Myocyte (in vitro differentiated cells): Measurements from ENCODE around the gene PGBD4. TPM values are rescaled to one million over a fixed set of nuclear protein-coding genes. Genes with fewer than 3 reads are reported as not detected.

ENCODE experiments used
- DNase-seq: peaks from one replicate; pipeline ENCODE4 v3.0.0-alpha.2; 2012; ENCODE audit warnings: low read depth
- polyA plus RNA-seq: library from polyadenylated mRNA; unstranded; fragments of >200 nt; gene quantifications from one replicate; pipeline ENCODE4 v1.2.1, GENCODE V29; 2012; ENCODE audit warnings: missing spikeins
- total RNA-seq: library from RNA; depleted of rRNA; stranded (reverse); fragments of >200 nt; gene quantifications from 2 replicates; pipeline ENCODE4 v1.2.3, GENCODE V29; 2014

PGBD4 gene
- 3.5 and 3.6 TPM in 2 replicates for total RNA-seq
- 1.8 TPM for polyA plus RNA-seq

DNA sequence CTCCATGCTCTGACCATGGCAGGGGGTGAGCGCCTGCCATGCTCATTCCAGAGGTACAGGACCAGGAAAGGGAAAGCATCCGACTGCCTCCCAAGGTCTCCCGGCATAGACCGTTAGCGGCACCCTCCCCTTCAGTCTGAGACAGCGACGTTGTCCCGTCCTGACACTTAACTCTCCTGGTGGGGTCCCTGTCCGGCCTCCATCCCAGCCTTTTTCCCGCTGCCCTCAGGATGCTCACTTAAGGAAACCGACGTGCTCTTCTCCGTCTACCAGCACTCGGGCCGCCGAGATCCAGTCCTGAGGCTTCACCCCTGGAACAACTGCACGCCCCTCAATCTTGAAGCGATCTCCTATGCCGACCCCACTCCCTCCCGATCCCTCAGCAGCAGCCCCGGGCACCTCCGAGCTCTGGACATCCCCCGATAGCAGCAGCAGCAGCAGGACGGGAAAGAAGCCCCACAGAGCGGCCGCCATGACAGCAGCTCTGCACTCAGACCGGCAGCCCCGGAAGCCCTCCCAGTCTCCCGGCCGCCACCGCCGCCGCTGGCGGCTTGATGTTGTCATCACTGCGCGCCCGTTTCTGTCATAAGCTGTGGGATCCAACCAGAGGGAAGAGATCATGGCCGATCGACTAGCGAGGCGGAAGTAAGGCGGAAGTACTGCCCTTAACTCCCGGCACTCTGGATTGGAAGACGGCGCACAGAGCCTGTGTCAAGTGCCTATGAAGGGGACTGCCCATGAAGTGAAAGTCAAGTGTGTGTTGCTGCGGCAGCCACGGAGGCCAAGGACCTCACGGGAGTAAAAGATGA lies at the start of gene PGBD4, which contains the start of gene EMC7:
Gene PGBD4, plus strand, starts transcription at position 718 of the 809 bp plus-strand sequence. CDS start 449 bp downstream, outside the sequence.
Gene EMC7, minus strand, starts transcription at position 497 of the 809 bp plus-strand sequence. Its CDS starts 23 bp downstream, at position 474.
- peak; percentile 99 for DNase-seq

DNA sequence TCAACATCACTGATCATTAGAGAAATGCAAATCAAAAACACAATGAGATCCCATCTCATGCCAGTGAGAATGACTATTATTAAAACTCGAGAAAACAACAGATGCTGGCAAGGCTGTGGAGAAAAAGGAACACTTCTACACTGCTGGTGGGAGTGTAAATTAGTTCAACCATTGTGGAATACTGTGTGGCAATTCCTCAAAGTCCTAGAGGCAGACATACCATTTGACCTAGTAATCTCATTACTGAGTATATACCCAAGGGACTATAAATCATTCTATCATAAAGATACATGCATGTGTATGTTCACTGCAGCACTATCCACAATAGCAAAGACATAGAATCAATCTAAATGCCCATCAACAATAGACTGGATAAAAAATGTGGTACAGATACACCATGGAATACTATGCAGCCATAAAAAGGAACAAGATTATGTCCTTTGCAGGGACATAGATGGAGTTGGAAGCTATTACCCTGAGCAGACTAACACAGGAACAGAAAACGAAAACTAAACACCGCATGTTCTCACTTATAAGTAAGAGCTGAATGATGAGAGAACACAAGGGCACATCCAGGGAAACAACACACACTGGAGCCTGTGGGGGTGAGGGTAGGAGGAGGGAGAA lies 47.7 kb upstream of the PGBD4 start:
- DNase-seq: no peak

DNA sequence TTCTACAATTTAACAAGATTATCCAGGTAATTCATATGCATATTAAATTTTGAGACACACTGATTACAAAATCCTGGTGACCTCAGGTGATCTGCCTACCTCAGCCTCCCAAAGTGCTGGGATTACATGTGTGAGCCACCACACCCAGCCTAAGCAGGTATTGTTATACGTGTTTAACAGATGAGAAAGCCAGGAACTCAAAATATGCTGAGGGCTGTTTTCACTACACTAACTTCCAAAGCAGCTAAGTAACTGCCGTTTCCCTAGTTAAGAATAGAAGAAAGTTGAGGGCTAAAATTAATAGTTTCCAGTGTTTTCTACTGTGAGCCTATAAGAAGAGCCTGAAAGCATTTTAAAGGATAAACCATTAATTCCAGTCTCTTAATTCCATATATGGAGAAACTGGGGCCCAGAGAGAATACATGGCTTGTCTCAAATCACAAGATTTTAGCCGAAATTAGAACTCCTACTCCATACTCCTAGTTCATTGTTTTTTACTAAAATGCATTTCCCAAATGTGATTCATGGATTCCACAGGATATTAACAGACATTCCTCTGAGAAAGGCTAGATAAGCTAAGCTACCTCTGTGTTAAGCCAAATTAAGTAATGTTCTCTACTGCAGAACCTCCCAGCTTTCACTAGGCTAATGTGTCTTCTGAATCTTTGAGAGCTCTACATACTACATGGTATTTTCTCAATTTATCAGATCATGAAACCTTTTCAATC lies 45.9 kb upstream of the PGBD4 start:
- peak; percentile 57 for DNase-seq

DNA sequence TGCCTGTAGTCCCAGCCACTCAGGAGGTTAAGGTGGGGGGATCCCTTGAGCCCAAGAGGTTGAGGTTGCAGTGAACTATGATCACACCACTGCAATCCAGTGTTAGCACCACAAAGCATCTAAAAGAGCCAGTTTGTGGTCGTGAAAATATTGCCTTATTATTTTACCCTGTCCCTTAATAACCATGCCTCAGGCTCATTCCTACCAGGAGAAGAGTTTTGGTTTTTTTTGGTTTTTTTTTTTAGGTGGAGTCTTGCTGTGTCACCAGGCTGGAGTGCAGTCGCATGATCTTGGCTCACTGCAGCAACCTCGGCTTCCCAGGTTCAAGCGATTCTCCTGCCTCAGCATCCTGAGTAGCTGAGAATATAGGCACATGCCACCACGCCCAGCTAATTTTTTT lies 45.0 kb upstream of the PGBD4 start:
- DNase-seq: no peak

DNA sequence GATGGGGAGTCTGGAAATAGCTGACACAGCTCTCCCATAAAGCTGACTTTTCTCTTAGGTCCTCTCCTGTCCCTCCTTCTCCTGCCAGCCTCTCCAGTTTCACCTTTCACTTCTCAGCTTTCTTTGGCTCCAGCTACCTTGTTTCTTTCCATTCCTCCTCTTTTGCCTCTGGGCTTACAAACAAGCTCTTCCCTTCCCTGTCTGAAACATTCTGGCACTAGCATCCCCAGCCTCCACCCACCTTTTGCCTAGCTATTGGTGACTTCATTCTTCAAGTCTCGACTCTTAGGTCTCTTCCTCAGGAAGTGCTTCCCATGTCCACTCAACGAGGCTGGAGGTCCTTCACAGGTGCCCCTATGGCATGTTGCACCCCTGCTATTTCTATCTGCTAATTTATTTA lies 42.4 kb upstream of the PGBD4 start:
- no peak for DNase-seq

DNA sequence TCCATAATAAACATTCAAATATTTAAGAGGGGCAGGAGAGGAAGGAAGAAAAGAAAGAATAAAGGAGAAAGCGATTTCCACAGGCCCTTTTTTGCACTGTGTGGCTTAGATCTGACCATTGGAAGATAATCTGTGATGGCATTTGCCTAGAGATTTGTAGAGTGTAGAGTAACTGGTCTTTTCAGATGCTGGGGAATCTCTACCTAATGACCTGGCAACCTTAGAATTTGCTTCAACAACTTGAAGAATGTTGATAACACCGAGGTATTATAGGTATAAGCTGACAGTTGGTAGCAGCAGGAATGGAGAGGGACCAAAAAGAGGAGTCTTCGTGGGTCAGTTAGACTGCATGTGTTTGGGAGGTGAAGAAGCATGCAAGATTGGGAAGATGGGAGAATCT lies 41.9 kb upstream of the PGBD4 start:
- no peak for DNase-seq

DNA sequence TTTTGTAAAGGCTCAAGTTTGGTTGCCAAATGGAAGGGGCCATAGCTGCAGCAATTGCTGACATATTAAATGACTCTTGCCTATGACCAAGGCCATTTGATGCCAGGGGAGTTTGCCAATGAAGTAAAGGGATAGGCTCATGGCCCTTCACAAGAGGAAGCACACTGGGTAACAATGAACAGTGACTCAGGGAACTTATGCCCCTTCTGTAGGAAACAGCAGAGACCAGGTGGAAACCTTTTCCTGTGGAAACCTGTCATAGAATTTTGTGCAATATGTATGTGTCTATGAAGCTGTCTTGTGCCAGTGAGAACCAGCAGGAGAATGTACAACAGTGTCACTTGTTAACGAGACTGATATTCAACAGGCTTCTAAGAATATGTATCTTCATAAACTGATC lies 37.4 kb upstream of the PGBD4 start:
- no peak for DNase-seq

DNA sequence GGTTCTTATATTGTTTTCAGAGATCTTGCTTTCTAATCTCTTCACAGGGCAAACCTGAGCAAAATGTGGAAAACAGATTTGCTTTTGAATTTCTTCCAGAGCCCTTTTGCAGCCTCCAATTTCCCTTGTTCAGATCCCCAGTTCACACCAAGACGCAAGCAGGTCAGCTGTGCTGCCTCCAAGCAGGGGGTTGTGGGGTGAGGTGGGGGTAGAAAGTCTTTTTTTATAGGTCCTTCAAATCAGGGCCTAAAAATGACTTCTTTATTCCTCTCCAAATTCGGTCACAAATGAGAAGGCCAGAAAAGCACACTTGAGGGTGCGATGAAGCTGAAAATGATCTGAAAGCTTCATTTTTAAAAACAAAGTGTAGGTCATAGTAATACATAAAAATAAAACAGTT lies 36.6 kb upstream of the PGBD4 start:
- no peak for DNase-seq

GRCh38 chr15:34065941-34066340 lies 35.9 kb upstream of the PGBD4 start:
- no peak for DNase-seq

GRCh38 chr15:34070003-34070402 lies 31.9 kb upstream of the PGBD4 start:
- DNase-seq: no peak

GRCh38 chr15:34076785-34077184 lies 25.1 kb upstream of the PGBD4 start:
- DNase-seq: no peak

- DNase-seq: no peak
These were observed 23.0 kb upstream of the PGBD4 start for GRCh38 chr15:34078900-34079299.

- no peak for DNase-seq
These were observed 22.0 kb upstream of the PGBD4 start for GRCh38 chr15:34079904-34080303.

GRCh38 chr15:34084086-34084485 lies 17.8 kb upstream of the PGBD4 start:
- DNase-seq: peak; percentile 62

GRCh38 chr15:34085746-34086145 lies 16.1 kb upstream of the PGBD4 start:
- peak; percentile 91 for DNase-seq

- no peak for DNase-seq
These were observed 2.0 kb upstream of the PGBD4 start for GRCh38 chr15:34099914-34100313.

GRCh38 chr15:34102175-34102925 lies 467 bp downstream of the PGBD4 start:
- DNase-seq: no peak

DNA sequence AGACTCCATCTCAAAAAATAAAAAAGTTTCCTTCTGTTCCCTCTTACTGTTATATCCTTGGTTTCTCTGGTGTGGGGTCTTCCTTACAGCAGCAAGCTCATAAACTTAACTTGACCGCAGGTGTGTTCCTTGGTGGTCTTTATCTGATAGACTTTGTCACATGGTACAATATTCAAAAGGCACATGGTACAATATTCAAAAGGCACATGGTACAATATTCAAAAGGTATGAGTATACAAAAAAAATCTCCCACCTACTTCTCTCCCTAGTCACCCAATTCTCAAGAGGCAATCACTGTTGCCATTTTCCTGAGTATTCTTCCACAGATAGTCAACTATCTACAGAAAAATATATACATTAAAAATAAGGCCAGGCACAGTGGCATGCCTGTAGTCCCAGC lies 4.5 kb downstream of the PGBD4 start:
- DNase-seq: no peak

GRCh38 chr15:34107315-34107714 lies 5.4 kb downstream of the PGBD4 start:
- DNase-seq: no peak

DNA sequence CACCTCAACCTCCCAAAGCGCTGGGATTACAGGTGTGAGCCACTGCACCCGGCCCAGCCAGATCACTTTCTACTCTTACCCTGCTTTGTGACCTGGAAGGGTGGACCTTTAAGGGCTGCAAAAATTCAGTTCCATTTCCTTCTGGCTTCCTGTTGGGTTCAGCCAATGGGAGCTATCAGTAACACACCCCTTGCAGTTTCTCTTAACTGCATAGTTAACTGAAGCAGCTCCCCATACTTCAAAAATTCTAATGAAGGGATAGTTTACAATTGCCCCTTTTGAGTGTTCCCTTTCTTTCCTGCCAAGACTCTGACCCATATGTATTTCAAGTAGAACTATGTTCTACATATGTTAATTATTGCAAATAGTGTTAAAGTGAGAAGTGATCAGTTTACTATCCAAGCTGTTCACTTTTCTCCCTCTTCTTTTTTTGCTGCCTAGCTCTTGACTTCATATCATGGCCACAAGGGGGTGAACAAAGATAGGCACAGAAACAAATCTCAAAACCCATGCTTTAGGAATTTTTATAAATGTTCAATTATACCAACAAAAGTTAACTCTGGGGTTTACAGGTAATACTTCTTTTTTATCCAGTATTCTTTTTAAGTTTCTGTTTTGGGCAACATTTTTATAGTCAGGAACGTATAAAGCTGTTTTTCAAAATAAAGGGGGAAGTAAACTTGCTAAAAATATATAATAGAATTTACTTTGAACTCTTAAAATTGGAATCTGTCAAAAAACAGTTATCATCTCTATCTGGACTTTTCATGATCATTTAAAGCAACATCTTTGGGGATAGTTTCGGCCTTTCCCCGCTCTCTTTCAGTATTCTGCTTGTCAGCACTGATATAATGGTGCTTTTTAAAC lies 8.1 kb downstream of the PGBD4 start:
- DNase-seq: peak; percentile 57
